ENCODE data around the gene SLCO3A1.

Gene SLCO3A1

GRCh38 chr15:92111291-92111690 is 257.8 kb downstream of the SLCO3A1 start:
- WGBS: 83% methylated on average over 3 of the region's 3 CpGs
- no peak overlapping the region for H3K27ac ChIP-seq (ENCODE audit: low read depth, low read length)

GRCh38 chr15:92111751-92112150 is 258.2 kb downstream of the SLCO3A1 start:
- Histone ChIP-seq H3K4me3 (ENCODE audit: low read length) (no peak overlapping the region), H3K9ac (ENCODE audit: low read depth, low read length) (no peak overlapping the region), H3K27ac (ENCODE audit: low read depth, low read length) (no peak overlapping the region), H3K36me3 (ENCODE audit: insufficient read depth, low read length) (no peaks in the 10 kb centered on the region), H3K4me1 (ENCODE audit: insufficient read depth, low read length) (peaks cover 25% of the 10 kb centered on the region), H3K27me3 (ENCODE audit: insufficient read depth, low read length) (no peaks in the 10 kb centered on the region; the same call in 1 of the 2 replicates), H3K9me3 (ENCODE audit: insufficient read depth, low read depth, low read length) (no peaks in the 10 kb centered on the region)
- WGBS: 88% methylated on average over 1 of the region's 1 CpG

More at GRCh38 chr15:92111291-92111690, 257.8 kb downstream of the SLCO3A1 start:
- Histone ChIP-seq H3K27me3 (ENCODE audit: insufficient read depth, low read length) (no peaks in the 10 kb centered on the region; the same call in 1 of the 2 replicates), H3K36me3 (ENCODE audit: insufficient read depth, low read length) (no peaks in the 10 kb centered on the region), H3K9me3 (ENCODE audit: insufficient read depth, low read depth, low read length) (no peaks in the 10 kb centered on the region), H3K4me1 (ENCODE audit: insufficient read depth, low read length) (peaks cover 24% of the 10 kb centered on the region), H3K4me3 (ENCODE audit: low read length) (no peak overlapping the region), H3K9ac (ENCODE audit: low read depth, low read length) (no peak overlapping the region)

- H3K4me1 ChIP-seq (ENCODE audit: insufficient read depth, low read length): peaks cover 29% of the 10 kb centered on the region
- H3K9me3 ChIP-seq (ENCODE audit: insufficient read depth, low read depth, low read length): no peaks in the 10 kb centered on the region
- no peaks in the 10 kb centered on the region; the same call in 1 of the 2 replicates for H3K27me3 ChIP-seq (ENCODE audit: insufficient read depth, low read length)
- 88% methylated on average over 3 of the region's 3 CpGs for WGBS
- no peaks in the 10 kb centered on the region for H3K36me3 ChIP-seq (ENCODE audit: insufficient read depth, low read length)
- no peak overlapping the region for H3K4me3 ChIP-seq (ENCODE audit: low read length)
- H3K9ac ChIP-seq (ENCODE audit: low read depth, low read length): no peak overlapping the region
- H3K27ac ChIP-seq (ENCODE audit: low read depth, low read length): no peak overlapping the region
Observed at GRCh38 chr15:92112180-92112579, 258.7 kb downstream of the SLCO3A1 start.

- Histone ChIP-seq H3K36me3 (ENCODE audit: insufficient read depth, low read length) (no peaks in the 10 kb centered on the region), H3K9me3 (ENCODE audit: insufficient read depth, low read depth, low read length) (no peaks in the 10 kb centered on the region), H3K4me1 (ENCODE audit: insufficient read depth, low read length) (peaks cover 34% of the 10 kb centered on the region), H3K4me3 (ENCODE audit: low read length) (no peak overlapping the region), H3K27ac (ENCODE audit: low read depth, low read length) (no peak overlapping the region), H3K27me3 (ENCODE audit: insufficient read depth, low read length) (no peaks in the 10 kb centered on the region; the same call in 1 of the 2 replicates), H3K9ac (ENCODE audit: low read depth, low read length) (no peak overlapping the region)
- 92% methylated on average over 3 of the region's 3 CpGs for WGBS
Observed at GRCh38 chr15:92112711-92113110, 259.2 kb downstream of the SLCO3A1 start.

GRCh38 chr15:92113832-92114231 is 260.3 kb downstream of the SLCO3A1 start:
- no peaks in the 10 kb centered on the region; the same call in 1 of the 2 replicates for H3K27me3 ChIP-seq (ENCODE audit: insufficient read depth, low read length)
- H3K27ac ChIP-seq (ENCODE audit: low read depth, low read length): no peak overlapping the region
- H3K36me3 ChIP-seq (ENCODE audit: insufficient read depth, low read length): no peaks in the 10 kb centered on the region
- peaks cover 40% of the 10 kb centered on the region for H3K4me1 ChIP-seq (ENCODE audit: insufficient read depth, low read length)
- no peak overlapping the region for H3K9ac ChIP-seq (ENCODE audit: low read depth, low read length)
- 28% methylated on average over 3 of the region's 3 CpGs for WGBS
- no peak overlapping the region for H3K4me3 ChIP-seq (ENCODE audit: low read length)
- no peaks in the 10 kb centered on the region for H3K9me3 ChIP-seq (ENCODE audit: insufficient read depth, low read depth, low read length)

GRCh38 chr15:92115834-92116233 is 262.3 kb downstream of the SLCO3A1 start:
- H3K36me3 ChIP-seq (ENCODE audit: insufficient read depth, low read length): no peaks in the 10 kb centered on the region
- no peak overlapping the region for H3K4me3 ChIP-seq (ENCODE audit: low read length)
- peaks cover 56% of the 10 kb centered on the region for H3K4me1 ChIP-seq (ENCODE audit: insufficient read depth, low read length)
- H3K9ac ChIP-seq (ENCODE audit: low read depth, low read length): no peak overlapping the region
- WGBS: 83% methylated on average over 1 of the region's 1 CpG
- H3K27ac ChIP-seq (ENCODE audit: low read depth, low read length): no peak overlapping the region
- H3K9me3 ChIP-seq (ENCODE audit: insufficient read depth, low read depth, low read length): no peaks in the 10 kb centered on the region
- no peaks in the 10 kb centered on the region; the same call in 1 of the 2 replicates for H3K27me3 ChIP-seq (ENCODE audit: insufficient read depth, low read length)

- no peaks in the 10 kb centered on the region for H3K36me3 ChIP-seq (ENCODE audit: insufficient read depth, low read length)
- H3K27me3 ChIP-seq (ENCODE audit: insufficient read depth, low read length): no peaks in the 10 kb centered on the region; the same call in 1 of the 2 replicates
- no peak overlapping the region for H3K9ac ChIP-seq (ENCODE audit: low read depth, low read length)
- no peaks in the 10 kb centered on the region for H3K9me3 ChIP-seq (ENCODE audit: insufficient read depth, low read depth, low read length)
- H3K27ac ChIP-seq (ENCODE audit: low read depth, low read length): peak overlapping the region; percentile 23; the same call in 1 of the 2 replicates
- H3K4me1 ChIP-seq (ENCODE audit: insufficient read depth, low read length): peaks cover 58% of the 10 kb centered on the region
- H3K4me3 ChIP-seq (ENCODE audit: low read length): no peak overlapping the region
- WGBS: 67% methylated on average over 5 of the region's 5 CpGs
Observed at GRCh38 chr15:92116330-92116729, 262.8 kb downstream of the SLCO3A1 start.

- WGBS: 79% methylated on average over 9 of the region's 11 CpGs
- Histone ChIP-seq H3K4me1 (ENCODE audit: insufficient read depth, low read length) (peaks cover 58% of the 10 kb centered on the region), H3K27ac (ENCODE audit: low read depth, low read length) (peak overlapping the region; percentile 87), H3K4me3 (ENCODE audit: low read length) (no peak overlapping the region), H3K27me3 (ENCODE audit: insufficient read depth, low read length) (no peaks in the 10 kb centered on the region; the same call in 1 of the 2 replicates), H3K9ac (ENCODE audit: low read depth, low read length) (peak overlapping the region; percentile 11; the same call in 1 of the 2 replicates), H3K36me3 (ENCODE audit: insufficient read depth, low read length) (0 out of 2 replicates have a peak, but pooled peaks cover 2% of the 10 kb centered on the region), H3K9me3 (ENCODE audit: insufficient read depth, low read depth, low read length) (peaks cover 6% of the 10 kb centered on the region)
Observed at GRCh38 chr15:92117261-92117731, 263.8 kb downstream of the SLCO3A1 start.

- H3K27ac ChIP-seq (ENCODE audit: low read depth, low read length): peak overlapping the region; percentile 87
- no peaks in the 10 kb centered on the region; the same call in 1 of the 2 replicates for H3K27me3 ChIP-seq (ENCODE audit: insufficient read depth, low read length)
- peak overlapping the region; percentile 25 for H3K4me3 ChIP-seq (ENCODE audit: low read length)
- 0 out of 2 replicates have a peak, but pooled peaks cover 4% of the 10 kb centered on the region for H3K36me3 ChIP-seq (ENCODE audit: insufficient read depth, low read length)
- peak overlapping the region; percentile 59 for H3K9ac ChIP-seq (ENCODE audit: low read depth, low read length)
- peaks cover 54% of the 10 kb centered on the region for H3K4me1 ChIP-seq (ENCODE audit: insufficient read depth, low read length)
- 18% methylated on average over 6 of the region's 6 CpGs for WGBS
- peaks cover 11% of the 10 kb centered on the region for H3K9me3 ChIP-seq (ENCODE audit: insufficient read depth, low read depth, low read length)
Observed at GRCh38 chr15:92118162-92118935, 264.8 kb downstream of the SLCO3A1 start.

- peak overlapping the region; percentile 59 for H3K9ac ChIP-seq (ENCODE audit: low read depth, low read length)
- H3K4me3 ChIP-seq (ENCODE audit: low read length): peak overlapping the region; percentile 25; the same call in 1 of the 2 replicates
- H3K27ac ChIP-seq (ENCODE audit: low read depth, low read length): peak overlapping the region; percentile 87
- WGBS: 87% methylated on average over 3 of the region's 3 CpGs
- 0 out of 2 replicates have a peak, but pooled peaks cover 4% of the 10 kb centered on the region for H3K36me3 ChIP-seq (ENCODE audit: insufficient read depth, low read length)
- H3K27me3 ChIP-seq (ENCODE audit: insufficient read depth, low read length): no peaks in the 10 kb centered on the region
- H3K9me3 ChIP-seq (ENCODE audit: insufficient read depth, low read depth, low read length): peaks cover 11% of the 10 kb centered on the region
- peaks cover 55% of the 10 kb centered on the region for H3K4me1 ChIP-seq (ENCODE audit: insufficient read depth, low read length)
Observed at GRCh38 chr15:92118936-92119325, 265.4 kb downstream of the SLCO3A1 start.

- WGBS: 80% methylated on average over 6 of the region's 6 CpGs
- Histone ChIP-seq H3K9ac (ENCODE audit: low read depth, low read length) (no peak overlapping the region), H3K27ac (ENCODE audit: low read depth, low read length) (no peak overlapping the region), H3K36me3 (ENCODE audit: insufficient read depth, low read length) (0 out of 2 replicates have a peak, but pooled peaks cover 4% of the 10 kb centered on the region), H3K27me3 (ENCODE audit: insufficient read depth, low read length) (no peaks in the 10 kb centered on the region), H3K4me1 (ENCODE audit: insufficient read depth, low read length) (peaks cover 61% of the 10 kb centered on the region), H3K9me3 (ENCODE audit: insufficient read depth, low read depth, low read length) (peaks cover 11% of the 10 kb centered on the region), H3K4me3 (ENCODE audit: low read length) (no peak overlapping the region)
Observed at GRCh38 chr15:92120094-92120795, 266.7 kb downstream of the SLCO3A1 start.
